Caco-2 (cell line): ENCODE data around the gene DRC1. TPM values are rescaled to one million over a fixed set of nuclear protein-coding genes. Genes with fewer than 3 reads are reported as not detected.

Experiments
- BruUV-seq: library from RNA; stranded (reverse); fragments of 400-500 nt; replicated peaks from 2 replicates; lab custom pipeline; 2021; lab: Mats Ljungman, UMichigan
- CTCF ChIA-PET: fragments of 300-600 bp; sonication (Branson Sonifier 250); formaldehyde crosslinking; loops from one replicate; lab custom pipeline; 2022; ENCODE audit warnings: antibody characterized with exemption; lab: Charles Lee
- POLR2A ChIA-PET: fragments of 300-600 bp; sonication (Branson Sonifier 250); formaldehyde crosslinking; loops from one replicate; lab custom pipeline; 2022; ENCODE audit warnings: antibody characterized with exemption; lab: Charles Lee
- DNase-seq, 2 experiments: peaks; one replicate each; pipeline versions ENCODE4 v3.0.0 to v3.0.0-alpha.2; 2020 to 2022
- H3K27me3 ChIP-seq: replicated peaks from 2 replicates; pipeline ENCODE4 v1.6.0; 2011; ENCODE audit warnings: low read length; ENCODE audit not compliant: control insufficient read depth, insufficient read depth
- H3K36me3 ChIP-seq: 2 replicates; pipeline ENCODE4 v1.5.1; 2011; ENCODE audit warnings: low read length; ENCODE audit not compliant: control insufficient read depth, insufficient read depth
- H3K4me1 ChIP-seq: fragments of 250-450 bp; sonication (Bioruptor Pico); 2 replicates; pipeline ENCODE4 v1.5.1; 2020; ENCODE audit warnings: mild to moderate bottlenecking
- H3K4me3 ChIP-seq: 2 replicates; pipeline ENCODE4 v1.5.1; 2011; ENCODE audit warnings: low read depth, mild to moderate bottlenecking, control low read depth, low read length
- H3K9me3 ChIP-seq: fragments of 250-450 bp; sonication (Bioruptor Pico); 2 replicates; pipeline ENCODE4 v1.5.1; 2020; ENCODE audit warnings: mild to moderate bottlenecking, moderate library complexity
- H3K27ac Mint-ChIP-seq: one replicate; pipeline ENCODE4 v1.8.0; 2022; ENCODE audit warnings: mixed read lengths; ENCODE audit not compliant: unreplicated experiment
- H3K27me3 Mint-ChIP-seq: one replicate; pipeline ENCODE4 v1.8.0; 2022; ENCODE audit warnings: mixed read lengths; ENCODE audit not compliant: insufficient read depth, unreplicated experiment
- H3K36me3 Mint-ChIP-seq: one replicate; pipeline ENCODE4 v1.8.0; 2022; ENCODE audit warnings: mild to moderate bottlenecking, mixed read lengths; ENCODE audit not compliant: insufficient read depth, unreplicated experiment
- H3K4me1 Mint-ChIP-seq: one replicate; pipeline ENCODE4 v1.8.0; 2022; ENCODE audit warnings: low read depth, mixed read lengths; ENCODE audit not compliant: unreplicated experiment
- H3K4me3 Mint-ChIP-seq: one replicate; pipeline ENCODE4 v1.8.0; 2022; ENCODE audit warnings: mild to moderate bottlenecking, moderate library complexity, mixed read lengths; ENCODE audit not compliant: unreplicated experiment
- H3K9me3 Mint-ChIP-seq: one replicate; pipeline ENCODE4 v1.8.0; 2022; ENCODE audit warnings: mixed read lengths; ENCODE audit not compliant: unreplicated experiment
- intact Hi-C: fragments of 100-400 bp; cut with micrococcal nuclease; formaldehyde crosslinking; loops from one replicate; pipeline ENCODE4 v1.10.0; 2022; ENCODE audit not compliant: unreplicated experiment
- total RNA-seq: library from RNA; stranded (reverse); gene quantifications from 2 replicates; pipeline ENCODE4 v1.2.3, GENCODE V29; 2022
- TF ChIP-seq, protein P1 (sequence below), 2 experiments: fragments of 200-600 bp in 1 of 2; IDR thresholded peaks; 1 replicate in 1 of 2; 2 replicates in 1 of 2; pipeline versions ENCODE4 v1.5.1 to v1.8.0; 2011 to 2022; ENCODE audit warnings: antibody characterized with exemption in 1 of 2, control low read depth in 1 of 2, inconsistent platforms in 1 of 2, low read depth in 1 of 2, low read length in 1 of 2, mild to moderate bottlenecking in 1 of 2, moderate library complexity in 1 of 2; ENCODE audit not compliant: insufficient read depth in 1 of 2, severe bottlenecking in 1 of 2, unreplicated experiment in 1 of 2

The DRC1 gene
- total RNA-seq, 1 experiment from 2014 or later, result 1.1 TPM

DNA sequence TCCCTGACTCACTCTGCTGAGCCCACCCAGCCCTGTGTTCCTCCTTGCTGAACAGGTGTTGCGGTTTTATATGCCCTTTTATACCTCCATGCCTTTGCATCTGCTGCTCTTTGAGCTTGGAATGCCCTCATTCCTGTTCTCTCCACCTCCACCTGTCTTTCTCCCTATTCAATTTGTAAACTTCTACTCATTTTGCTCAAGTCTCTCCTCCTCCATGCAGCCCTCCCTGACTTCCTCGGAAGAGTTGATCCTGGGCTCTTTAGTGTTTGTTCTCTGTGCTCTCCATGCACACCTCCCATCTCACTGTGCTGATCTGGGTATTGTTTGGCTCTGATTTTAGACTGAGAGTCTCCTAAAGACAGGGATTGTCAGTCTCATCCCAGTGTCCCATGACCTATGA is 83.4 kb downstream of the DRC1 start:
- H3K27ac Mint-ChIP-seq, result no peak overlapping the region
- CTCF ChIA-PET, result no interaction called here

DNA sequence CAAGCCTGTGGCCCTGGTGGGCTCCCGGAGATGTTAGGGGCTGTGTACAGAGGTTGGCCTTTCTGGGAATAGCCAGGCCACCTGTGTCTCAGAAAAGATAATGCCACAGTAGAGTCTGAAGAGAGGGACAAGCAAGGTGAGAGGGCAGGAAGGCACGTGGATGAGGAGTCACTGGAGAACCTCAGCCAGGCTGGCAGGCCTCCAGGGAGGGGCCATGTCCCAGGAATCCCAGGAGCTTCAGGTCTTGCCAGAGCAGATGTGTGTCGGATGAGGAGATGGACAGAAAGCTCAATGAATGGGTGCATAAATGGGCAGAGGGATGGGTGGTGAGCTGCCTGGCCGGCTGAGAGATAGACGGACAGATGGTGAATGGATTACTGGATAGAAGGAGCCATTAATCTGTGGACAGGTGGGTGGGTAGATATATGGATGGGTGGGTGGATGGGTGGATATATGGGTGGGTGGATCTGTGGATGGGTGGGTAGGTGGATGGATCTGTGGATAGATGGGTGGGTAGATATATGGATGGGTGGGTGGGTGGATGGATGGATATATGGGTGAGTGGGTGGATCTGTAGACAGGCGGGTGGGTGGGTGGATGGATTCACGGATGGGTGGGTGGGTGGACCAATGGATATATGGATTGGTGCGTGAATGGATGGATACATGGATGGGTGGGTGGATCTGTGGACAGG is 84.2 kb downstream of the DRC1 start:
- Mint-ChIP-seq H3K27ac (no peak overlapping the region), H3K36me3 (no peaks in the 10 kb centered on the region), H3K27me3 (no peaks in the 10 kb centered on the region), H3K4me1 (no peaks in the 10 kb centered on the region), H3K4me3 (no peak overlapping the region), H3K9me3 (no peaks in the 10 kb centered on the region)
- Histone ChIP-seq H3K9me3 (no peaks in the 10 kb centered on the region), H3K4me3 (no peak overlapping the region), H3K4me1 (no peaks in the 10 kb centered on the region), H3K36me3 (no peaks in the 10 kb centered on the region), H3K27me3 (no peaks in the 10 kb centered on the region)
- TF ChIP-seq, protein P1, sequence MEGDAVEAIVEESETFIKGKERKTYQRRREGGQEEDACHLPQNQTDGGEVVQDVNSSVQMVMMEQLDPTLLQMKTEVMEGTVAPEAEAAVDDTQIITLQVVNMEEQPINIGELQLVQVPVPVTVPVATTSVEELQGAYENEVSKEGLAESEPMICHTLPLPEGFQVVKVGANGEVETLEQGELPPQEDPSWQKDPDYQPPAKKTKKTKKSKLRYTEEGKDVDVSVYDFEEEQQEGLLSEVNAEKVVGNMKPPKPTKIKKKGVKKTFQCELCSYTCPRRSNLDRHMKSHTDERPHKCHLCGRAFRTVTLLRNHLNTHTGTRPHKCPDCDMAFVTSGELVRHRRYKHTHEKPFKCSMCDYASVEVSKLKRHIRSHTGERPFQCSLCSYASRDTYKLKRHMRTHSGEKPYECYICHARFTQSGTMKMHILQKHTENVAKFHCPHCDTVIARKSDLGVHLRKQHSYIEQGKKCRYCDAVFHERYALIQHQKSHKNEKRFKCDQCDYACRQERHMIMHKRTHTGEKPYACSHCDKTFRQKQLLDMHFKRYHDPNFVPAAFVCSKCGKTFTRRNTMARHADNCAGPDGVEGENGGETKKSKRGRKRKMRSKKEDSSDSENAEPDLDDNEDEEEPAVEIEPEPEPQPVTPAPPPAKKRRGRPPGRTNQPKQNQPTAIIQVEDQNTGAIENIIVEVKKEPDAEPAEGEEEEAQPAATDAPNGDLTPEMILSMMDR (IDR thresholded peaks at IDR 0.05; ENCODE audit: insufficient read depth in 1 of 2, low read depth in 1 of 2, low read length in 1 of 2, severe bottlenecking in 1 of 2, unreplicated experiment in 1 of 2), result no peak
- intact Hi-C loops, result no loop called here
- ChIA-PET POLR2A (no interaction called here), CTCF (no interaction called here)
- DNase-seq, result no peak
- BruUV-seq, result no TSS peak

More for the DNA sequence above, 83.4 kb downstream of the DRC1 start:
- Mint-ChIP-seq H3K4me1 (no peaks in the 10 kb centered on the region), H3K36me3 (no peaks in the 10 kb centered on the region), H3K4me3 (no peak overlapping the region), H3K27me3 (no peaks in the 10 kb centered on the region), H3K9me3 (no peaks in the 10 kb centered on the region)
- POLR2A ChIA-PET, result no interaction called here
- H3K9me3 ChIP-seq, result no peaks in the 10 kb centered on the region
- no peaks in the 10 kb centered on the region for H3K27me3 ChIP-seq
- intact Hi-C loops, result no loop called here
- no peak for DNase-seq
- TF ChIP-seq, protein P1 (IDR thresholded peaks at IDR 0.05; ENCODE audit: insufficient read depth in 1 of 2, low read depth in 1 of 2, low read length in 1 of 2, severe bottlenecking in 1 of 2, unreplicated experiment in 1 of 2), result no peak
- H3K4me1 ChIP-seq, result peaks cover 4% of the 10 kb centered on the region
- no peak overlapping the region for H3K4me3 ChIP-seq
- BruUV-seq, result no TSS peak
- no peaks in the 10 kb centered on the region for H3K36me3 ChIP-seq

DNA sequence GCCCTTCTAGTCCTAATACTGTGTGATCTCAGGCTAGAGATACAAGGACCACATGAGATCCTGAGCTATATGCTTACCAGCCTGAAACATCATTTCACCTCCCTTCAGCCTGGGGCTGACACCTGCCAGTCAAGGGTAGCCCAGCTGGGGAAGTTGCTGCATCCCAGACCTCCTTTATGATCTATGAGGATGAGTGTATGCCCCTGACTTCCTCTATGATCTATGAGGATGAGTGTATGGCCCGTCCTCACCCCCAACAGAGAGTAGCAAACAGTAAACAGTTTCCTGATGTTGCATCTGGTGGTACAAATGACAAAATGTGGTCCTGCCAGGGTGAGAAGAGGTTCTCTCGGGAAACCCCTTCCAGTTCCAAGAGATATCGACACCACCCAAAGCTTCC is 85.1 kb downstream of the DRC1 start:
- H3K4me3 ChIP-seq, result no peak overlapping the region
- H3K4me1 ChIP-seq, result no peaks in the 10 kb centered on the region
- Mint-ChIP-seq H3K9me3 (no peaks in the 10 kb centered on the region), H3K4me1 (no peaks in the 10 kb centered on the region), H3K27me3 (no peaks in the 10 kb centered on the region), H3K36me3 (no peaks in the 10 kb centered on the region), H3K4me3 (no peak overlapping the region), H3K27ac (no peak overlapping the region)
- intact Hi-C loops, result no loop called here
- H3K36me3 ChIP-seq, result no peaks in the 10 kb centered on the region
- DNase-seq, result no peak
- no peaks in the 10 kb centered on the region for H3K27me3 ChIP-seq
- CTCF ChIA-PET, result no interaction called here
- no TSS peak for BruUV-seq
- TF ChIP-seq, protein P1 (IDR thresholded peaks at IDR 0.05; ENCODE audit: insufficient read depth in 1 of 2, low read depth in 1 of 2, low read length in 1 of 2, severe bottlenecking in 1 of 2, unreplicated experiment in 1 of 2), result no peak
- POLR2A ChIA-PET, result no interaction called here
- H3K9me3 ChIP-seq, result no peaks in the 10 kb centered on the region
